ENCODE results near the gene ZBTB8A.
"Not testable (repeated sequence)": the region's sequence is repeated elsewhere in the genome, so short reads cannot be mapped to it uniquely, and the experiment has no call there.

The ZBTB8A gene

DNA sequence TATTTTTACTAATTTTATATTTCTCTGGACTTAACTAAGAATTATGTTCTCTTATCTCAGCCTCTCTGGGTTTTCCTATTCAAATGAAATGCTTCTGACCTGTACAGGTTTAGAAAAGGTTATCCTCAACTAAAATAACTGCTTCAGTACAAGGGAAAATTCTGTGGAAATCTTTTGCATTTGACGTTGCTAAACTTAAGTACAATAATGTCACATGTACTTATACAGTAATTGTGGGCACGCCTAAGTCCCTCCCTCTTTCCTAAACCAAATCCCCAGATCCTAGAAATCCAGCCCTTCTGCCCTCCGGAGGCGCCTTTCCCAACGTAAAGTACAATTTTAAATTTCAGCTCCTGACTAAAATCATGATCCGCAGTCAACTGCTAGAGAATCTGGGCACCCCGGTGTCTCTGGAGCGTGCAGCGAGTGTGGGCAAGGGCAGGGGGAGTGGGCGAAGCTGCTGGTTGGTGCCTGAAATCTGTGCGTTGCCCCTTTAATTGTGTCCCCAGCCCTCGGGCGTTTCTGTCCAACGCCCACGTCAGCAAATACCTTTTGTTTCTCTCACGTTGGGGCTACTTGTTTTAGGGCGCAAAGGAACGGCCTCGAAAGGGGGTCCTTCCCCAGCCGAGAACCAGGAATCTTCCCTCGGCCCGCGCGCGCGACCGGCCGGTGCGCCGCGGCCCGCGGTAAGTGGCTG is at the start of gene ZBTB8A:
ZBTB8A (plus strand) TSS at position 541 of the 697 bp plus-strand sequence. CDS start 53,505 bp downstream, outside the sequence.
- DNase-seq, result peak; percentile 41

DNA sequence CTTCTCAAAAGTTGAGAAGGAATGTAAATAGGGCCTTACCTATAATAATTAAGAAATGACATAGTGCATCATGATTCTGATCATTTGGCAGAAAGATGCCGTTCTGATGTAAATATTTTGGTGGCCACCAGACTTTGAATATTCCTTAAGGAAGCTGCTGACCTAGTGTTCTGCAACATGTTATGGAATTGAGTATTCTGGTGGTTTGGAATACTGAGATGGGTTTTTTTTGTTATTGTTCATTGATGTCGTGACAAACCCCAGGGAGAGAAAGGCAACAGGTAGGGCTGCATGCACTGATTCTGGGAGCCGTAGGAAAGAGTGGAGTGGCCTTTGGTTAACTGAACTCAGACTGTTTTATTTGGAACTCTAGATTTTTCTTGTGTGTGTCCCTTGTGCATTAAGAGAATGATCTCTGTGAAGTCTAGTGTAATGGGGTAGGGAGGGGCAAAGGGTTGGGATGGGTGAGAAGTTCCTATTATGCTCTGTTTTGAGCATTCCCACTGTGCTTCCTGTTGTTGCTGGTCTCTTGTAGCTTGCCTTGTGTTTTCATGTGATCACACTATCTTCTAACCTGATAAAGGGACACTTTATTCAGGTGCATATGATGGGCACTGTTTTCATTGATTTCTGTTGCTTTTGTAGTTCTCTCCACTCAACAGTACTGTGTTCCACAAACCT is 49.3 kb upstream of the ZBTB8A start:
- no peak for DNase-seq

- no peak for DNase-seq
Observed at GRCh38 chr1:32491386-32491785, 47.8 kb upstream of the ZBTB8A start.

DNA sequence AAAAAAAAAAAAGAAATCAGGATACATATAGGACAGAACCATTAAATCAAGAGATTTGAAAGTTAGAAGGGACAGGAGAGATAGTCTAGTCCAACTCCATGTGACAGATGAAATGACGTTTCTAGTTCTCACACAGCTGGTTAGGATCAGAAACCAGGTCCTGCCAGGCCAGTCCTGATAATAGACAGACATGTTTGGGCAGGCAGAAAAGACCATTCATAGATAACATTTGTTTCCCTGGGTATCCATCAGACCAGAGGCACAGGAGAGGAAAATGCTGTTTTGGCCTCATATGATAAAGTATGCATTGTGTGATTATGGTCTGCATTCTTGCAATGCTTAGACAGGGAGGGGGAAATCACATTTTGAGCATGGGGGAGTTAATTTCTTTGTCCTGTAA is 45.0 kb upstream of the ZBTB8A start:
- DNase-seq, result no peak

DNA sequence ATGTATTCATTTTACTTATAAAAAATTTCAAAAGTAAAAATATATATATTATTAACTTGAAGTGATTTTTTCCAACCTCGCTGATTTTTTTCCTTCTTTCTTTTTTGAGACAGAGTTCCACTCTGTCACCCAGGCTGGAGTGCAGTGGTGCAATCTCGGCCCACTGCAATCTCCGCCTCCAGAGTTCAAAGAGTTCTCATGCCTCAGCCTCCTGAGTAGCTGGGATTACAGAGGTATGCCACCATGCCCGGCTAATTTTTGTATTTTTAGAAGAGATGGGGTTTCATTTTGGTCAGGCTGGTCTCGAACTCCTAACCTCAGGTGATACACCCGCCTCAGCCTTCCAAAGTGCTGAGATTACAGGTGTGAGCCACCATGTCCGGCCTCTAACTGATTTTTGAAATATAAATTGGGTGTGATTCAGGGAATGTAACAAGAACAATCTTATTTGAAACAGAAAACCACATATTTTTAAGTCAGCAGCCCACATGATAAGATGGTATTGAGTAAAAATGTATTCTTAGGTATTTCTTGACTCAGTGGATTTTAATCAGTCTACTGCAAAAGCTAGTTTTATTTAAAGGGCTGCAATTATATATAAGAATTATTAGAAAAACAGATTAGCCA is 44.4 kb upstream of the ZBTB8A start:
- DNase-seq, result no peak

GRCh38 chr1:32496127-32496526 is 43.1 kb upstream of the ZBTB8A start:
- DNase-seq, result no peak

DNA sequence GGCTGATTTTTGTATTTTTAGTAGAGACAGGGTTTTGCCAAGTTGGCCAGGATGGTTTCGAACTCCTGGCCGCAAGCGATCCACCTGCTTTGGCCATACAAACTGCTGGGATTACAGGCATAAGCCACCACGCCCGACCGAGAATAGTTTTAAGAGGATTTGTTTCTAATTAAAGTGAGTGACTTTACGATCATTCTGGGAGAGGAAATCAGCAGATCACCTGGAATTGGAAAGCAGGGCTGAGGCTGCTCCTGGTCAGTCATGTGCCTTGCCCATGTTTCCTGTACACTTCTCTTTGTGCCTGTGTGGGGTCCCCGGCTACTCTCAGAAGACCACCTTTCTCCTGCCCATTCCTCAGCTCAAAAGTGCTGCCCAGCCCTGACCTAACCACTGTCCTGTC is 40.5 kb upstream of the ZBTB8A start:
- no peak for DNase-seq

DNA sequence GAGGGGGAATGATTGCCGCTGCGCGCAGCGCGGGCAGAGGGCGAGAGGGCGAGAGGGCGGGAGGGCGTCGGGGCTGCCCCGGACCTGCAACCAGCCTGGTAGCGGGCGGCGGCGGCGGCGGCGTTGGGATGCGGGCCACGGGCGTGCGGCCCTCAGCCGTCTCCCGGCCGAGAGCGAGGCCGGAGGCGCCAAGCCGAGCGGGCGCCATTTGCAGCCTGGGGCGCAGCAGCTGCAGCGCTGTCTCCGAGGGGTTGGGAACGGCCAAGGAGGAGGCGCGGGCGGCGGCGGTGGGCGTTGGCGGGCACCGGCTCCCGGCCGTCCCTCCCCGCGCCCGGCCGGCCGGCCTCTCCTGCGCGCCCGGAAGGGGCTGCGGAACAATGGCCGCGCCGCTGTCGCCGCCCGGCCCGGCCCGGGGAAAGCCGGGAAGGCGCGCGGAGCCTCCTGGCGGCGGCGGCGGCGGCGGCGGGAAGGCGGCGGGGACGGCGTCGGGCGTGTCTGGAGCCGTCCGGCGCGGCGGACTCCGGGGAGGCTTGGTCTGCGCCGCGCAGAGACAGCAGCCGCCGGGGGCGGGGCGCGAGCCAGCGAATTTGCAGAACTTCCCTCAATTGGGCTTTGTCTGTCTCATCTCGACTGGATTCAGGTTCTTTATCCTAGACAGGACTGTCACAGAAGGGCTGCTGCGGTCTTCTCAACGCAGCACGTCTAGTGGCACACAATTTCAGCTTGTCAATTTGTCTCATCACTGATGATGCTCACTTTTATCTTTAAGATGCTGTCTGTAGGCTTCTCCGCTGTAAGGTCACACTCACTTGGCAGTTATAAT is 38.6 kb upstream of the ZBTB8A start:
- peak; percentile 44 for DNase-seq

DNA sequence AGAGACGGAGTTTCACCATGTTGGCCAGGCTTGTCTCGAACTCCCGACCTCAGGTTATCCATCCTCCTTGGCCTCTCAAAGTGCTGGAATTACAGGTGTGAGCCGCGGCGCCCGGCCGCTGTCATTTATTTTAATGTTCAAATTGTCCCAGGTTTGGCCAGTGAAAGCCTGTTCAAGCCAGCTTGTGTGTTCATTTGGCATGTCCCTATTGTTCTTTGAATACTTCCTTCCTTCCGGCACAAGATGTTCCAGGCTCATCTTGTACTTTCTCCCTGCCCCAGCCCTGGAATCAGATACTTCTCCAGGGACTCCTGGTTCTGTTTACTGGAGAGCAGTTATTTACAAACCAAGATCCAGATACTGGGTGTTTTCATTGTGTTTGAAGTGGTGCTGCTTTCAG is 37.4 kb upstream of the ZBTB8A start:
- DNase-seq, result no peak

GRCh38 chr1:32503153-32503552 is 36.1 kb upstream of the ZBTB8A start:
- DNase-seq, result no peak

GRCh38 chr1:32507021-32507420 is 32.2 kb upstream of the ZBTB8A start:
- no peak for DNase-seq

DNA sequence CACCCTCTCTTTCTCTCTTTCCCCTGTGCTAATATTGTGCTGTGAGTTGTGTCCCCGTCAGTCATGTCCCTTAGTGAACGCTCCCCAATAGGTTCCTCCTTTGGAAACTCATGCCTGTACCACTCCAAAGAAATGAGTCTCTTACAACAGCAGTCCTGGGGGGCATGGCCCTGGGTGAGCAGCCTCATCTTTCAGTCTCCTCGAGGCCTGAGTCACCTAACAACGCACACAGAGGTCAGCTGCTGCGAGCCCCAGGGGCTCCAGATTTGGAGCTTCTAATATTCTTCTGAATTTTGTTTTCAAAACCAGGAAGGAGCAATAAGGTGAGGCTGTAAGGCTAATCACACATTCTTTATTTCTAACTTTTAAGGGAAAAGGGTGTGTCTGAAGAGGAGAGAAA is 30.5 kb upstream of the ZBTB8A start:
- DNase-seq, result no peak

GRCh38 chr1:32509939-32510338 is 29.3 kb upstream of the ZBTB8A start:
- no peak for DNase-seq

DNA sequence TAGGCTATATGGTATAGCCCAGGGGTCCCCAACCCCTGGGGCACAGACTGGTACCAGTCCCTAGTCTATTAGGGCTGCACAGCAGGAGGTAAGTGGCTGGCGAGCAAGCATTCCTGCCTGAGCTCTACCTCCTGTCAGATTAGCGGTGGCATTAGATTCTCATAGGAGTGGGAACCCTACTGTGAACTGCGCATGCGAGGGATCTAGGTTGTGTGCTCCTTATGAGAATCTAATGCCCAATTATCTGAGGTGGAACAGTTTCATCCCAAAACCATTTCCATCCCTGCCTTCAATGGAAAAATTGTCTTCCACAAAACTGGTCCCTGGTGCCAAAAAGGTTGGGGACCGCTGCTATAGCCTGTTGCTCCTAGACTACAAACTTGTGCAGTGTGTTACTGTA is 22.8 kb upstream of the ZBTB8A start:
- no peak for DNase-seq

DNA sequence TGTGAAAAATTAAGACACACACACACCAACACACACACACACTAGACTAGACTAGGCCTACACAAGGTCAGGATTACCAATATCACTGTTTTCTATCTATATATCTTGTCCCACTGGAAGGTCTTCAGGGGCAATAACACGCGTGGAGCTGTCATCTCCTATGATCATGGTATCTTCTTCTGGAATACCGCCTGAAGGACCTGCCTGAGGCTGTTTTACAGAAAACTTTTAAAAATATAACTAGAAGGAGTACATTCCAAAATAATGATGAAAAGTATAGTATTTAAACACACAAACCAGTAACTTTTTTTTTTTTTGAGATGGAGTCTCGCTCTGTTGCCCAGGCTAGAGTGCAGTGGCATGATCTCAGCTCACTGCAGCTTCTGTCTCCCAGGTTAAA is 20.3 kb upstream of the ZBTB8A start:
- no peak for DNase-seq

- no peak for DNase-seq
Observed at GRCh38 chr1:32521165-32521564, 18.1 kb upstream of the ZBTB8A start.

DNA sequence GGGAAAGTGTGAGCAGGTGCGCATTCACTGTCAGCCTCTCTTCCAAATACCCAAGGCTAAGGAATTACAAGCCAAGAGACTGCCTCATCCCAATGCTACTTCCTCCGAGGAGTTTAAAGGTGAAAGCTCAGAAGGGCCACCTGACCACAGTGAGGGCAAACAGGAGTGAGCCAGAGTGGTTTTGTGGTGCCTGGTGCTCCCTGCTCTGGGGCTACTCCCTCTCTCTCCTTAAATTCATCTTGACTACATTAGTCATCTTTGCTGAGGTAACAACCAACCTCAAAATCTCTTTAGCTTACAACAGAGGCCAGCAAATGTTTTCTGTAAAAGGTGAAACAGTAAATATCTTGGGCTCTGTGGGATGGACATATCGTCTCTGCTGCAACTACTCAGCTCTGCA is 14.2 kb upstream of the ZBTB8A start:
- no peak for DNase-seq

- no peak for DNase-seq
Observed at GRCh38 chr1:32525661-32526444, 13.4 kb upstream of the ZBTB8A start.

- DNase-seq, result not testable (repeated sequence)
Observed at GRCh38 chr1:32528550-32528949, 10.7 kb upstream of the ZBTB8A start.

DNA sequence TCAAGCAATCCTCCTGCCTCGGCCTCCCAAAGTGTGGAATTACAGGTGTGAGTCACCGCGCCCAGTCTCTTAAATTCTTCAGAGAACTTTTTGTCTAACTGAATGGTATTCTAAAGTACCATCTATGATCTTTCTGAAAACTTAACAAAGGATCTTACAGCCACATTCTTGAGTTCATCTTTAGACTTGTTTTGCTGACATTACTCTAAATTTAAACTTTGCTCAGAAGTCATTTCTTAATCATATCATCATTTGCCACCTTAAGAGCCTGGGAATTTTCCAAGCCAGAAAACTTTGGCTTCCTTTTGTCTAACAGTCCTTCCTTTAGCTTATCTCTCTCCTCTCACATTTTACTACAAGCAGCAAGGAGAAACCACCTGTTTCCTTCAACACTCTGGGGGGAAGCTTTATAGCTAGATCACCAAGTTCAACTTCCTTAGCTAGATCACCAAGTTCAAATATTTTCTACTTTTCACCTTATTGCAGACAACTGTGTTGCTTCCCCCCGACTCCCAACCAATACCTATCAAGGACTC is 5.4 kb upstream of the ZBTB8A start:
- no peak for DNase-seq

- no peak for DNase-seq
Observed at GRCh38 chr1:32536117-32536516, 3.1 kb upstream of the ZBTB8A start.

- DNase-seq, result no peak
Observed at GRCh38 chr1:32536764-32537163, 2.5 kb upstream of the ZBTB8A start.

Data from activated CD4-positive, alpha-beta T cell treated with anti-CD3 and anti-CD28 coated beads for 48 hours (primary cell).